Measurements from ENCODE around the gene MANF.

GRCh38 chr3:51434746-51435327 lies 49.7 kb downstream of the MANF start:
- peak; percentile 72 for TF ChIP-seq CTCF (IDR thresholded peaks at IDR 0.05)
- TF ChIP-seq EZH2 (IDR thresholded peaks at IDR 0.05; ENCODE audit: borderline replicate concordance, insufficient read depth, low read depth, low read length, poor library complexity, severe bottlenecking), result no peak
